GM12865 (cell line): ENCODE data around the gene SRPK3.
"Not testable (repeated sequence)": the region's sequence is repeated elsewhere in the genome, so short reads cannot be mapped to it uniquely, and the experiment has no call there.

ENCODE experiments used
- DNase-seq: peaks from one replicate; pipeline ENCODE4 v3.0.0; 2010; ENCODE audit warnings: low read depth
- H3K4me3 ChIP-seq: 2 replicates; pipeline ENCODE4 v1.5.1; 2011; ENCODE audit warnings: mild to moderate bottlenecking, low read depth, low read length, control low read depth
- CTCF ChIP-seq: IDR thresholded peaks from 2 replicates; pipeline ENCODE4 v1.5.1; 2011; ENCODE audit warnings: low read length, control low read depth, low read depth, inconsistent platforms; ENCODE audit not compliant: insufficient read depth; ENCODE audit errors: missing control alignments

The SRPK3 gene

GRCh38 chrX:153744210-153745066 lies 36.4 kb upstream of the SRPK3 start:
- H3K4me3 ChIP-seq: no peak overlapping the region
- peak; percentile 11 for TF ChIP-seq CTCF
- DNase-seq: no peak

- DNase-seq, H3K4me3 ChIP-seq: not testable (repeated sequence)
Observed at GRCh38 chrX:153745067-153745433, 35.8 kb upstream of the SRPK3 start.

- no peak overlapping the region for H3K4me3 ChIP-seq
- TF ChIP-seq CTCF: no peak
- no peak for DNase-seq
Observed at GRCh38 chrX:153746359-153746758, 34.5 kb upstream of the SRPK3 start.

- DNase-seq, H3K4me3 ChIP-seq: not testable (repeated sequence)
Observed at GRCh38 chrX:153746991-153747390, 33.9 kb upstream of the SRPK3 start.

GRCh38 chrX:153749017-153749416 lies 31.8 kb upstream of the SRPK3 start:
- not testable (repeated sequence) for DNase-seq, H3K4me3 ChIP-seq

- no peak for DNase-seq
- no peak for TF ChIP-seq CTCF
Observed at GRCh38 chrX:153750127-153750774, 30.6 kb upstream of the SRPK3 start.

GRCh38 chrX:153755136-153755535 lies 25.7 kb upstream of the SRPK3 start:
- no peak for DNase-seq

More at GRCh38 chrX:153750127-153750774, 30.6 kb upstream of the SRPK3 start:
- H3K4me3 ChIP-seq: no peak overlapping the region

GRCh38 chrX:153761863-153762262 lies 19.0 kb upstream of the SRPK3 start:
- no peak for TF ChIP-seq CTCF
- no peak overlapping the region for H3K4me3 ChIP-seq
- no peak for DNase-seq

More at GRCh38 chrX:153755136-153755535, 25.7 kb upstream of the SRPK3 start:
- TF ChIP-seq CTCF: no peak
- H3K4me3 ChIP-seq: no peak overlapping the region
